Left ventricle myocardium inferior (tissue), 1 donor: Measurements from ENCODE around the gene CIRBP. TPM values are rescaled to one million over a fixed set of nuclear protein-coding genes. Genes with fewer than 3 reads are reported as not detected.

Source experiments
- DNase-seq: peaks from one replicate; pipeline ENCODE4 v3.0.0-alpha.2; 2020
- H3K27ac ChIP-seq: fragments of 200-600 bp; replicated peaks from 2 replicates; pipeline ENCODE4 v1.8.0; 2021
- H3K27me3 ChIP-seq: fragments of 200-600 bp; 2 replicates; pipeline ENCODE4 v1.8.0; 2021; ENCODE audit warnings: low read depth
- H3K36me3 ChIP-seq: fragments of 200-600 bp; 2 replicates; pipeline ENCODE4 v1.8.0; 2021
- H3K4me1 ChIP-seq: fragments of 200-600 bp; 2 replicates; pipeline ENCODE4 v1.8.0; 2021
- H3K4me3 ChIP-seq: fragments of 200-600 bp; 2 replicates; pipeline ENCODE4 v1.8.0; 2021; ENCODE audit warnings: mild to moderate bottlenecking, moderate library complexity
- H3K9me3 ChIP-seq: fragments of 200-600 bp; replicated peaks from 2 replicates; pipeline ENCODE4 v1.8.0; 2021
- CTCF ChIP-seq: fragments of 200-600 bp; IDR thresholded peaks from 2 replicates; pipeline ENCODE4 v1.8.0; 2021; ENCODE audit warnings: antibody characterized with exemption, mild to moderate bottlenecking, borderline replicate concordance
- intact Hi-C: fragments of 100-400 bp; cut with micrococcal nuclease; formaldehyde crosslinking; loops from one replicate; pipeline ENCODE4 v1.11.0; 2022
- total RNA-seq: library from RNA; stranded (reverse); fragmentation: NEBNext Ultra II Directional; extraction: Animal tissue kit (Norgen Biotek cat#: 25700); gene quantifications from one replicate; pipeline ENCODE4 v1.2.1, GENCODE V29; 2021
- donor health status: DM: no; HTN: yes; CAD: no; lungs with severe emphysema.

CIRBP gene
- total RNA-seq, 1 donor from 2014 or later: 229 TPM

- no peaks in the 10 kb centered on the region for H3K9me3 ChIP-seq
- H3K4me3 ChIP-seq: no peak overlapping the region
- peaks cover 67% of the 10 kb centered on the region for H3K36me3 ChIP-seq
- intact Hi-C loops: no loop called here
- no peak for DNase-seq
- TF ChIP-seq CTCF: no peak
- H3K27me3 ChIP-seq: no peaks in the 10 kb centered on the region
- H3K4me1 ChIP-seq: peaks cover 26% of the 10 kb centered on the region
- no peak overlapping the region for H3K27ac ChIP-seq
These were observed 43.0 kb upstream of the CIRBP start for GRCh38 chr19:1226227-1226518.

- peaks cover 61% of the 10 kb centered on the region for H3K36me3 ChIP-seq
- no peak for TF ChIP-seq CTCF
- no peaks in the 10 kb centered on the region for H3K27me3 ChIP-seq
- no peak for DNase-seq
- H3K9me3 ChIP-seq: no peaks in the 10 kb centered on the region
- no peak overlapping the region for H3K27ac ChIP-seq
- intact Hi-C loops: no loop called here
- H3K4me1 ChIP-seq: peaks cover 21% of the 10 kb centered on the region
- H3K4me3 ChIP-seq: no peak overlapping the region
These were observed 42.4 kb upstream of the CIRBP start for GRCh38 chr19:1226522-1227303.

DNA sequence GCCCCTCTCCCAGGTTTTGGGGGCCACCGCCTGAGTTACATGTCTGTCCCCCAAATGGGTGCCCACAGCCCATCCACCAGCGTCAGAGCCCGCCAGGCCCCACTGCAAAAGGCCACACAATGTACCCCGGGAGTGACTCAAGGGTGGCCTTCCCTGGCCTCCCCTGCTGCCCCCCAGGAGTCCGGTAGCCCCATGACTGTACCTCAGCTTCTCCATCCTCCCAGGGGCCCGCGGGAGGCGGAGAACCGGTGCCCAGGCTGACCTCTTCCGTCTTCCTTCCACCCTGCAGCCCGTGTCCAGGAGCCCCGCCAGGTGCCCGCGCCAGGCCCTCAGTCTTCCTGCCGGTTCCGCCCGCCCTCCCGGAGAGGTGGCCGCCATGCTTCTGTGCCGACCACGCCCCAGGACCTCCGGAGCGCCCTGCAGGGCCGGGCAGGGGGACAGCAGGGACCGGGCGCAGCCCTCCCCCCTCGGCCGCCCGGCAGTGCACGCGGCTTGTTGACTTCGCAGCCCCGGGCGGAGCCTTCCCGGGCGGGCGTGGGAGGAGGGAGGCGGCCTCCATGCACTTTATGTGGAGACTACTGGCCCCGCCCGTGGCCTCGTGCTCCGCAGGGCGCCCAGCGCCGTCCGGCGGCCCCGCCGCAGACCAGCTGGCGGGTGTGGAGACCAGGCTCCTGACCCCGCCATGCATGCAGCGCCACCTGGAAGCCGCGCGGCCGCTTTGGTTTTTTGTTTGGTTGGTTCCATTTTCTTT is 41.7 kb upstream of the CIRBP start:
- Histone ChIP-seq H3K4me3 (no peak overlapping the region), H3K9me3 (no peaks in the 10 kb centered on the region), H3K27ac (no peak overlapping the region), H3K36me3 (peaks cover 57% of the 10 kb centered on the region), H3K27me3 (no peaks in the 10 kb centered on the region), H3K4me1 (peaks cover 17% of the 10 kb centered on the region)
- DNase-seq: no peak
- no peak for TF ChIP-seq CTCF
- intact Hi-C loops: no loop called here

- Histone ChIP-seq H3K9me3 (no peaks in the 10 kb centered on the region), H3K27ac (no peak overlapping the region), H3K4me1 (peaks cover 17% of the 10 kb centered on the region), H3K27me3 (no peaks in the 10 kb centered on the region), H3K36me3 (peaks cover 48% of the 10 kb centered on the region), H3K4me3 (no peak overlapping the region)
- no peak for DNase-seq
- intact Hi-C loops: no loop called here
- no peak for TF ChIP-seq CTCF
These were observed 40.8 kb upstream of the CIRBP start for GRCh38 chr19:1228161-1228957.

GRCh38 chr19:1229056-1229923 is 39.8 kb upstream of the CIRBP start:
- intact Hi-C loops: no loop called here
- no peak for TF ChIP-seq CTCF
- no peak overlapping the region for H3K27ac ChIP-seq
- no peak overlapping the region for H3K4me3 ChIP-seq
- peaks cover 40% of the 10 kb centered on the region for H3K36me3 ChIP-seq
- no peak for DNase-seq
- no peaks in the 10 kb centered on the region for H3K9me3 ChIP-seq
- H3K4me1 ChIP-seq: peaks cover 17% of the 10 kb centered on the region
- H3K27me3 ChIP-seq: no peaks in the 10 kb centered on the region
